Activated naive CD4-positive, alpha-beta T cell treated with anti-CD3 and anti-CD28 coated beads, Interleukin-2, amount 10 ng/mL, durations not matched to agents 7 days and 5 days (primary cell): Measurements from ENCODE around the gene GOLGA6L2.
"Not testable (repeated sequence)": the region's sequence is repeated elsewhere in the genome, so short reads cannot be mapped to it uniquely, and the experiment has no call there.

Experiments used
- CTCF ChIA-PET: fragments of 350-600 bp; sonication (Branson Sonifier 250); formaldehyde crosslinking; loops from one replicate; lab custom pipeline; 2021; ENCODE audit warnings: antibody characterized with exemption; lab: Charles Lee
- DNase-seq: peaks from one replicate; pipeline ENCODE4 v3.0.0-alpha.2; 2020
- H3K27ac Mint-ChIP-seq: one replicate; pipeline ENCODE4 v1.8.0; 2021; ENCODE audit warnings: mild to moderate bottlenecking, moderate library complexity, mixed read lengths
- H3K27me3 Mint-ChIP-seq: one replicate; pipeline ENCODE4 v1.8.0; 2021; ENCODE audit warnings: mild to moderate bottlenecking, mixed read lengths
- H3K36me3 Mint-ChIP-seq: one replicate; pipeline ENCODE4 v1.8.0; 2021; ENCODE audit warnings: mixed read lengths
- H3K4me1 Mint-ChIP-seq: one replicate; pipeline ENCODE4 v1.8.0; 2021; ENCODE audit warnings: mixed read lengths
- H3K4me3 Mint-ChIP-seq: one replicate; pipeline ENCODE4 v1.8.0; 2021; ENCODE audit warnings: mild to moderate bottlenecking, moderate library complexity, mixed read lengths
- H3K9me3 Mint-ChIP-seq: one replicate; pipeline ENCODE4 v1.8.0; 2021; ENCODE audit warnings: mixed read lengths

Gene GOLGA6L2

GRCh38 chr15:23439513-23439912, 7.5 kb downstream of the GOLGA6L2 start:
- H3K27ac Mint-ChIP-seq, result no peak overlapping the region
- CTCF ChIA-PET, result no interaction called here
- DNase-seq, result no peak

GRCh38 chr15:23438816-23439466, 8.1 kb downstream of the GOLGA6L2 start:
- Mint-ChIP-seq H3K9me3 (no peaks in the 10 kb centered on the region), H3K27me3 (no peaks in the 10 kb centered on the region), H3K4me3 (no peak overlapping the region), H3K4me1 (no peaks in the 10 kb centered on the region), H3K36me3 (no peaks in the 10 kb centered on the region), H3K27ac (no peak overlapping the region)
- CTCF ChIA-PET, result no interaction called here
- DNase-seq, result no peak

More at GRCh38 chr15:23439513-23439912, 7.5 kb downstream of the GOLGA6L2 start:
- Mint-ChIP-seq H3K4me3 (no peak overlapping the region), H3K9me3 (no peaks in the 10 kb centered on the region), H3K4me1 (no peaks in the 10 kb centered on the region), H3K27me3 (no peaks in the 10 kb centered on the region), H3K36me3 (no peaks in the 10 kb centered on the region)

DNA sequence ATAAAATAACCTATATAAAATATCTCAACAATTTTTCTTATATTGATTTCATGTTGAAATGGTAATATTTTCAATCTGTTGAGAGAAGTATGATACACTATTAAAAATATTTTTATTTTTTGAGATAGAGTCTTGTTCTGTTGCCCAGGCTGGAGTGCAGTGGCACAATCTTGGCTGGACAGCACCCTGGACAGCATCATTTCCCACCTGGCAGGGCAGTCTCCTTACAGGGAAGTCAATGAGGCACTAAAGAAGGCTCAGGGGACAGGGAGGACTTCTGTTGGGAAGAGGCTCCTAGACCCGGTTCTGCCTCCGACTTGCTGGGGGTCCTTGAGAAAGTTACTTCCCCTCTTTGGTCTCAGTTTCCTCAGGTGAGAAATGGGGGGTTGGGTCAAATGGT, 9.4 kb downstream of the GOLGA6L2 start:
- H3K27me3 Mint-ChIP-seq, result no peaks in the 10 kb centered on the region
- DNase-seq, result no peak
- no peak overlapping the region for H3K4me3 Mint-ChIP-seq
- H3K27ac Mint-ChIP-seq, result no peak overlapping the region
- no peaks in the 10 kb centered on the region for H3K36me3 Mint-ChIP-seq
- no peaks in the 10 kb centered on the region for H3K4me1 Mint-ChIP-seq
- CTCF ChIA-PET, result no interaction called here
- no peaks in the 10 kb centered on the region for H3K9me3 Mint-ChIP-seq

GRCh38 chr15:23437146-23437545, 9.9 kb downstream of the GOLGA6L2 start:
- CTCF ChIA-PET, result no interaction called here
- DNase-seq, result no peak
- no peaks in the 10 kb centered on the region for H3K9me3 Mint-ChIP-seq
- H3K27ac Mint-ChIP-seq, result no peak overlapping the region
- no peak overlapping the region for H3K4me3 Mint-ChIP-seq
- H3K4me1 Mint-ChIP-seq, result no peaks in the 10 kb centered on the region
- no peaks in the 10 kb centered on the region for H3K27me3 Mint-ChIP-seq
- no peaks in the 10 kb centered on the region for H3K36me3 Mint-ChIP-seq

DNA sequence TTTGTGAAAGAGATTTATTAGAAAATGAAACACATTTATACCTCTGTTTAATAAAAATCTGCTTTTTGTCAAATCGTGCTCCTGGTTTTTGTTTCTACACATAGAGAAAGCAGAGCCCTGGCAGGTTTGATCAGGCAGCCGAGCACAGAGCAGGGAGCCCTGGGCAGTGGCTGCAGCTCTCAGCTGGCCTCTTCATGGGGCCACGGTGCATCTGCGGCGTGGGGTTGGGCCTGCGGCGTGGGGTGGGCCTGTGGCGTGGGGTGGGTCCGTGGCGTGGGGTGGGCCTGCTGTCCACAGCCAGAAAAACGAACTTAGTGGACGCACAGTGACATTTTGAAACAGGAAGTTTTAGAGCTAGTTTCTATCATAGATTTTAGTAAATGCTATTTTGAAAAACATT, 10.6 kb downstream of the GOLGA6L2 start:
- CTCF ChIA-PET, result no interaction called here
- H3K9me3 Mint-ChIP-seq, result no peaks in the 10 kb centered on the region
- no peak for DNase-seq
- H3K36me3 Mint-ChIP-seq, result no peaks in the 10 kb centered on the region
- H3K27me3 Mint-ChIP-seq, result no peaks in the 10 kb centered on the region
- no peaks in the 10 kb centered on the region for H3K4me1 Mint-ChIP-seq
- no peak overlapping the region for H3K4me3 Mint-ChIP-seq
- H3K27ac Mint-ChIP-seq, result no peak overlapping the region

- H3K27ac Mint-ChIP-seq, H3K36me3 Mint-ChIP-seq, H3K27me3 Mint-ChIP-seq, H3K4me3 Mint-ChIP-seq, H3K4me1 Mint-ChIP-seq, H3K9me3 Mint-ChIP-seq, DNase-seq, CTCF ChIA-PET: not testable (repeated sequence)
Observed at GRCh38 chr15:23434699-23435098, 12.3 kb downstream of the GOLGA6L2 start.

DNA sequence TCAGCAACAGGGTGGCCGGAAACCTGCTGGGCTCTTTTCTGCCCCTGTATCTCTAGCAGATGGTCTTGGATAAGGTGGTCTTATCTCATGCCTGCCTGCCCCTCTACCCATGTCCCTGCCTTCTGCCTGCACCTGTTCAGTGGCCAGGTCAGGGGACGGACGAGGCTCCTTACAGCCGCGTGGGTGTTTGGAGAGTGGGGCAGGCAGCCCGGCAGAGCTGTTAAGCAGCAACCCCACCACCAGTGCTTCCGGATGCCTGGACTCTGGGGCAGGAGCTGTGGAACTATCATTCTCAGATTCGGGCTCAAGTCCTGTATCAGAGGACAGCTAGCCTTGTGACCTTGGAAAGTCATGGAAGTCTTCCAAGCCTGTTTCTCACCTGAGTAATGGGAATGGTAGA, 21.7 kb downstream of the GOLGA6L2 start:
- not testable (repeated sequence) for H3K36me3 Mint-ChIP-seq, H3K4me1 Mint-ChIP-seq, H3K9me3 Mint-ChIP-seq

DNA sequence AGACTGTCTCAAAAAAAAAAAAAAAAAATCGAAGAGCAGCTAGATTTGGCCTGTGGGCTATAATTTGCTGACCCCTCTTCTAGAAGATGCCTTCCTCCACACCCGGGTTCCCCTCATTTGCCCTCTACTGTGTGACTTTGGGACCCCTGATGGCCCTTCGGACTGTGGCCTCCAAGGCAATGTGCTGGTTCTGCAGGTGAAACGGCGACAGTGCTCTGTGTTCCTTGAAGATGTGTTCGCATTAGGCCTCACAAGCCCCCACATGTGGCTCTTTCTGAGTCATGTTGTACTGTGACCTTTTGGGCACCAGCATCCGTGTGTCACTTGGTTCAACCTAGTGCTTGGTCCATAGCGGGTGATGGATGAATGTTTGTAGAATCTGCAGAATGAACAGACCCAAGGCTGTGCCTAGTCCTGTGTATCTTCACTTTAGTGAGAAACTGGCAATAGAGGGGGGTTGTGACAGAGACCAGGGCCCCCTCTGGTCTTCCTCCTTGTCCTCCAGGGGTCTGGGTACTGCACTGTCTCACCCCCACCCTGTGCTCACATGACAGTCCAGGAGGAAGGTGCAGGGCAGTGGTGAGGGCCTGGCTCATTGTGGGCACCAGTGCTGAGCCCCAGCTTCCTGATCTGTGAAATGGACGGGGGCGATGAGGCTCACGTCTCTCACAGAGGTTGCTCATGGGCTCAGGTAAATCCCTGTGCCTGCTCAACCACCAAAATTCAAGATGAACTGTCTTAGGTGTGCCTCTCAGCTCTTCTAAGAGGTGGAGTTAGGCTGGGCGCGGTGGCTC, 22.7 kb downstream of the GOLGA6L2 start:
- CTCF ChIA-PET, result no interaction called here
- no peaks in the 10 kb centered on the region for H3K36me3 Mint-ChIP-seq
- H3K9me3 Mint-ChIP-seq, result no peaks in the 10 kb centered on the region
- no peak overlapping the region for H3K27ac Mint-ChIP-seq
- no peaks in the 10 kb centered on the region for H3K27me3 Mint-ChIP-seq
- H3K4me1 Mint-ChIP-seq, result no peaks in the 10 kb centered on the region
- DNase-seq, result no peak
- H3K4me3 Mint-ChIP-seq, result no peak overlapping the region

More for the DNA sequence above, 21.7 kb downstream of the GOLGA6L2 start:
- H3K27me3 Mint-ChIP-seq, CTCF ChIA-PET, H3K27ac Mint-ChIP-seq, H3K4me3 Mint-ChIP-seq, DNase-seq: not testable (repeated sequence)

- no peaks in the 10 kb centered on the region for H3K4me1 Mint-ChIP-seq
- no peak overlapping the region for H3K27ac Mint-ChIP-seq
- H3K36me3 Mint-ChIP-seq, result no peaks in the 10 kb centered on the region
- no peak overlapping the region for H3K4me3 Mint-ChIP-seq
- no peaks in the 10 kb centered on the region for H3K27me3 Mint-ChIP-seq
- DNase-seq, result no peak
- CTCF ChIA-PET, result no interaction called here
- H3K9me3 Mint-ChIP-seq, result no peaks in the 10 kb centered on the region
Observed at GRCh38 chr15:23422946-23423708, 23.9 kb downstream of the GOLGA6L2 start.

DNA sequence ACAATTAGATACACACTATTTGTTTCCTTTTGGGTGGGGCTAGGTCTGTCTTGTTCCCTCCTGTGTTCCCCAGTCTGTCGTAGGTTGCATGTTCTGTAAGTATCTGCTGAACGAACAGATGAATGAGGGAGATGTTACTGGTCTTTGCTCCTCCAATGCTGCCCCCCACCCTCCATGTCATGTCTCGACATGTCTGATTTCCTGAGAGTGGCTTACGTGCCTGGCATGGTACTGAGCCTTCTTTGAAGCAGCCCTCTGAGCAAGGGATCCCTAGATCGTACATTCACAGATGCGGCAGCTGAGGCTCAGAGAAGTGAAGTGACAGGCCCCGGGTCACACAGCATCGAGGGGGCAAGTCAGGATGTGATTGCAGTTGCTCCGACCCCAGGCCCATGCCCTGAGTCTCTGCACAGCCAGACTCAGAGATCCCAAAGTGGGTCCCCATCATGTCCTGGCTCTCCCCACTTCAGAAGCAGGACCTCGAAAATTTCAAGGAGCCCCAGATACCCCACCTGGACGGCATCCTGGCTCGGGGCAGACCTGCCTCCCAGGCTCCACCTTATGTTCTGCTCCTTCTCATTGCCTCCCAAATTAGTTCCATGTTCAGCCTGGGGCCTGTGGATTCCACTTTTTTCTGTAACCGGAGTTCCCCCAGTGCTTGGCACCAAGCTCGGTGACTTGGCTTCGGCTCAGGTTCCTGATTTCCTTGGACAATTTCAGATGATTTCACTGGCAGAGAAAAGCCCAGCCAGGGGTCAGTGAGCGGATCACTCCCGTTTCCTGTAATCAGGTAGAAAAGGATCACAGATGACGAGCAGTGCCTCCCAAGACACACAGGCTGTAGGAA, 24.7 kb downstream of the GOLGA6L2 start:
- Mint-ChIP-seq H3K4me3 (no peak overlapping the region), H3K4me1 (no peaks in the 10 kb centered on the region), H3K36me3 (no peaks in the 10 kb centered on the region), H3K27me3 (no peaks in the 10 kb centered on the region), H3K9me3 (peaks cover under 1% of the 10 kb centered on the region), H3K27ac (no peak overlapping the region)
- CTCF ChIA-PET, result no interaction called here
- no peak for DNase-seq

DNA sequence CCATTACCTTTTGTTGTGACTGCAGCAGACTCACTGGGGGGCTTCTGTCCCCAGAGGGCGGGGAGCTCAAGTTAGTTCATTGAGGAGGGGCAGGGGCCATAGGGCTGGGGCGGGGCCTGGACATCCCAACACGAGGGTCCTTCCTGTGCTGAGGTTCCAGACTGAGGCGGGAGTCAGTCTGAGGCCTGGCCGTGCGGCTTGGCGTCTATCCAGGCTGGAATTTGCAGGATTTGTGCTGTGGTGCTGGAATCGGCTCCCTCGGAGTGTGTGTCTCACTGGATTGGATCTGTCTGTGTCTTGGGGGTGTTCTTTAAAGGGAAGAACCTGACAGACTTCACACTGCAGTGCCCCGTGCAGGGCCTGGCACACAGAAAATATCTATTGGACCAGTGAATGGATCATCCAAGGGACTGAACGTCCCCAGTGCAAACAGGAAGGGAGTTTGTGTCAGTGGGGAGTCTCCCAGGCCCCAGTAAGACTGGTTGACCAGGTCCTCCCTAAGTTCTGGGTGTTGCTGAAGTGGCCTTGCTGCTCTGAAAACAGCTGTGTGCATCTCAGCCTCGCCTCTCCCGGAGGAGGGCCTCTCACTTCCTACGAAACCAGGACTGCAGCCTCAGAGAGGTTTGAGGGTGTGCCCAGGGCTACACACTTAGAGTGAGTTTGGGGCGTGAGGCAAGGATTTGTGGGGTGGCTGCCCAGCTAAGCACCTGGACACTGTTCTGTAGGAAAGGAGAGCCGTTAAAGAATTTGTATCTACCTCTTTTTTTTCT, 26.1 kb downstream of the GOLGA6L2 start:
- no peak for DNase-seq
- no peaks in the 10 kb centered on the region for H3K4me1 Mint-ChIP-seq
- H3K27me3 Mint-ChIP-seq, result no peaks in the 10 kb centered on the region
- H3K4me3 Mint-ChIP-seq, result no peak overlapping the region
- peaks cover 3% of the 10 kb centered on the region for H3K9me3 Mint-ChIP-seq
- no peak overlapping the region for H3K27ac Mint-ChIP-seq
- no peaks in the 10 kb centered on the region for H3K36me3 Mint-ChIP-seq
- CTCF ChIA-PET, result no interaction called here

- Mint-ChIP-seq H3K4me3 (no peak overlapping the region), H3K9me3 (peaks cover 3% of the 10 kb centered on the region), H3K27me3 (no peaks in the 10 kb centered on the region)
Observed at GRCh38 chr15:23416349-23417276, 30.4 kb downstream of the GOLGA6L2 start.

DNA sequence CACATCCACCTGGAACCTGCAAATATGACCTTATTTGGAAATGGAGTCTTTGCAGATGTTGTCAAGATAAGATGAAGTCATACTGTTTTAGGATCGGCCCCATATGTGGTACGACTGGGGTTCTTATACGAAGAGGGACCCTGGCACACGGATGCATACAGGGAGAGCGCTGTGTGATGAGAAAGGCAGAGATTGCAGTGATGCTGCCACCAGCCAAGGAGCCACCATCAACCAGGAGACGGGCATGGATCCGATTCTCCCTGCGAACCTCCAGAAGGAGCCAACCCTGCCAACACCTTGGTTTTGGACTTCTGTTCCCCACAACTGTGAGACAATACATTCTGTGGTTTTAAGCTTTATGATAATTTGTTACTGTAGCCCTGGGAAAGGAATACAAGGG, 31.2 kb downstream of the GOLGA6L2 start:
- H3K36me3 Mint-ChIP-seq, H3K27ac Mint-ChIP-seq, H3K27me3 Mint-ChIP-seq, H3K4me3 Mint-ChIP-seq, CTCF ChIA-PET, DNase-seq, H3K4me1 Mint-ChIP-seq, H3K9me3 Mint-ChIP-seq: not testable (repeated sequence)

More at GRCh38 chr15:23416349-23417276, 30.4 kb downstream of the GOLGA6L2 start:
- no peaks in the 10 kb centered on the region for H3K36me3 Mint-ChIP-seq
- no peaks in the 10 kb centered on the region for H3K4me1 Mint-ChIP-seq
- CTCF ChIA-PET, result no interaction called here
- no peak overlapping the region for H3K27ac Mint-ChIP-seq
- no peak for DNase-seq
